HTERT RPE-1 (cell line): Measurements from ENCODE around the gene MAML2.

ENCODE experiments used
- in situ Hi-C: fragments of 300-500 bp; cut with MboI; formaldehyde crosslinking; loops from 4 replicates; pipeline ENCODE4 v1.14.3; 2020; ENCODE audit warnings: low sequenced_read_pairs

The MAML2 gene

DNA sequence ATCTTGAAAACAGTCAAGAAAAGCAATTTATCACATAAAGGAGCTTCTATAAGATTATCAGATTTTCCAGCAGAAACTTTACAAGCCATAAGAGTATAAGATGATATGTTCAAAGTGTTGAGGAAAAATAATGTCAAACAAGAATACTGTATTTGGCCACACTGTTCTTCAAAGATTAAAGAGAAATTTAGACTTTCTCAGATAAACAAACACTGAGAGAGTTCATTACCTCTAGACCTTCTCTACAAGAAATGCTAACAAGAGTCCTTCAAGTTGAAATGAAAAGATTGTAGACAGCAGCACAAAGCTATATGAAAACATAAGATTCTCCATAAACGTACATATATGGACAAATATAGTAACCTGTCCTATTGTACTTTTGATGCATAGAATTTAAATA is 411.1 kb downstream of the MAML2 start:
- in situ Hi-C loops = no loop called here

GRCh38 chr11:95930948-95931347 is 412.0 kb downstream of the MAML2 start:
- in situ Hi-C loops = no loop called here

DNA sequence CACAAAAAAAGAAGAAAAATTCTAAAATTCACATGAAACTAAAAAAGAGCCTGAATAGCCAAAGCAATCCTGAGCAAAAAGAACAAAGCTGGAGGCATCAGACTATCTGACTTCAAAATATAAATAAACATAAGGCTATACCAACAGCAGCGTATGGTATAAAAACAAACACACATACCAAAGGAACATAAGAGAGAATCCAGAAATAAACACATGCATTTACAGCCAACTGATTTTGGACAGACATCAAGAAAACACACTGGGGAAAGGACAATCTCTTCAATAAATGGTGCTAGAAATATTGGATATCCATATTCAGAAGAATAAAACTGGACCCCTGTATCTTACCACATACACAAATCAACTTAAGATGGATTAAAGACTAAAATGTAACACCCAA is 416.3 kb downstream of the MAML2 start:
- in situ Hi-C loops = no loop called here
